HEK293 (cell line): Measurements from ENCODE around the gene MADD.

Experiments
- EGR2 ChIP-seq: fragments of 450-650 bp; formaldehyde crosslinking; IDR thresholded peaks from 2 replicates; pipeline ENCODE4 v1.5.1; 2016; ENCODE audit warnings: low read depth, missing biosample characterization, missing genetic modification characterization
- FEZF1 ChIP-seq: fragments of 450-650 bp; formaldehyde crosslinking; IDR thresholded peaks from 2 replicates; pipeline ENCODE4 v1.5.1; 2016; ENCODE audit warnings: missing biosample characterization, missing genetic modification characterization
- IKZF3 ChIP-seq: fragments of 450-650 bp; IDR thresholded peaks from 2 replicates; pipeline ENCODE4 v1.5.0; 2018; ENCODE audit warnings: missing biosample characterization, mild to moderate bottlenecking, missing genetic modification characterization, moderate library complexity
- SP3 ChIP-seq: fragments of 450-650 bp; formaldehyde crosslinking; IDR thresholded peaks from 2 replicates; pipeline ENCODE4 v1.5.1; 2016; ENCODE audit warnings: missing biosample characterization, missing genetic modification characterization
- WT1 ChIP-seq: fragments of 450-650 bp; formaldehyde crosslinking; IDR thresholded peaks from 2 replicates; pipeline ENCODE4 v1.5.1; 2016; ENCODE audit warnings: missing biosample characterization, missing genetic modification characterization
- ZBTB10 ChIP-seq: fragments of 450-650 bp; formaldehyde crosslinking; IDR thresholded peaks from 2 replicates; pipeline ENCODE4 v1.5.1; 2016; ENCODE audit warnings: missing biosample characterization, missing genetic modification characterization
- ZBTB26 ChIP-seq: fragments of 450-650 bp; formaldehyde crosslinking; optimal IDR thresholded peaks from 2 replicates; pipeline ENCODE3; 2016; ENCODE audit warnings: missing biosample characterization, mild to moderate bottlenecking, missing genetic modification characterization
- ZBTB44 ChIP-seq: fragments of 450-650 bp; IDR thresholded peaks from 2 replicates; pipeline ENCODE4 v1.5.1; 2018; ENCODE audit warnings: missing biosample characterization, mild to moderate bottlenecking, missing genetic modification characterization
- ZBTB8A ChIP-seq: fragments of 450-650 bp; formaldehyde crosslinking; IDR thresholded peaks from 2 replicates; pipeline ENCODE4 v1.5.1; 2016; ENCODE audit warnings: missing biosample characterization, missing genetic modification characterization
- ZFHX2 ChIP-seq: fragments of 450-650 bp; formaldehyde crosslinking; conservative IDR thresholded peaks from 2 replicates; pipeline ENCODE4 v1.5.1; 2016; ENCODE audit warnings: missing biosample characterization, missing genetic modification characterization
- ZIC2 ChIP-seq: fragments of 450-650 bp; formaldehyde crosslinking; IDR thresholded peaks from 2 replicates; pipeline ENCODE4 v1.5.1; 2016; ENCODE audit warnings: missing biosample characterization, missing genetic modification characterization
- ZNF133 ChIP-seq: fragments of 450-650 bp; formaldehyde crosslinking; IDR thresholded peaks from 2 replicates; pipeline ENCODE4 v1.5.1; 2016; ENCODE audit warnings: missing biosample characterization, missing genetic modification characterization
- ZNF174 ChIP-seq: fragments of 450-650 bp; formaldehyde crosslinking; IDR thresholded peaks from 2 replicates; pipeline ENCODE4 v1.5.0; 2017; ENCODE audit warnings: missing biosample characterization, mild to moderate bottlenecking, missing genetic modification characterization
- ZNF248 ChIP-seq: fragments of 450-650 bp; formaldehyde crosslinking; IDR thresholded peaks from 2 replicates; pipeline ENCODE4 v1.5.1; 2017; ENCODE audit warnings: missing biosample characterization, missing genetic modification characterization
- ZNF311 ChIP-seq: fragments of 450-650 bp; formaldehyde crosslinking; IDR thresholded peaks from 2 replicates; pipeline ENCODE4 v1.5.1; 2017; ENCODE audit warnings: missing biosample characterization, missing genetic modification characterization, borderline replicate concordance
- ZNF341 ChIP-seq: fragments of 450-650 bp; formaldehyde crosslinking; IDR thresholded peaks from 2 replicates; pipeline ENCODE4; 2016; ENCODE audit warnings: low read depth, missing biosample characterization, missing genetic modification characterization
- ZNF366 ChIP-seq: fragments of 450-650 bp; formaldehyde crosslinking; conservative IDR thresholded peaks from 2 replicates; pipeline ENCODE4 v1.5.1; 2016; ENCODE audit warnings: missing biosample characterization, missing genetic modification characterization
- ZNF37A ChIP-seq: fragments of 450-650 bp; IDR thresholded peaks from 2 replicates; pipeline ENCODE4 v1.5.1; 2018; ENCODE audit warnings: missing biosample characterization, missing genetic modification characterization
- ZNF394 ChIP-seq: fragments of 450-650 bp; formaldehyde crosslinking; IDR thresholded peaks from 2 replicates; pipeline ENCODE4 v1.5.1; 2016; ENCODE audit warnings: missing biosample characterization, missing genetic modification characterization, mild to moderate bottlenecking, moderate library complexity, borderline replicate concordance
- ZNF510 ChIP-seq: fragments of 450-650 bp; formaldehyde crosslinking; IDR thresholded peaks from 2 replicates; pipeline ENCODE4 v1.5.1; 2018; ENCODE audit warnings: mild to moderate bottlenecking, missing genetic modification characterization, missing biosample characterization; ENCODE audit not compliant: insufficient replicate concordance
- ZNF600 ChIP-seq: fragments of 450-650 bp; formaldehyde crosslinking; IDR thresholded peaks from 2 replicates; pipeline ENCODE4 v1.5.1; 2016; ENCODE audit warnings: missing biosample characterization, missing genetic modification characterization
- ZNF610 ChIP-seq: fragments of 450-650 bp; formaldehyde crosslinking; IDR thresholded peaks from 2 replicates; pipeline ENCODE4 v1.5.1; 2016; ENCODE audit warnings: missing biosample characterization, missing genetic modification characterization, borderline replicate concordance
- ZNF654 ChIP-seq: fragments of 450-650 bp; formaldehyde crosslinking; IDR thresholded peaks from 2 replicates; pipeline ENCODE4 v1.5.1; 2016; ENCODE audit warnings: low read depth, missing biosample characterization, missing genetic modification characterization
- ZNF701 ChIP-seq: fragments of 450-650 bp; formaldehyde crosslinking; IDR thresholded peaks from 2 replicates; pipeline ENCODE4 v1.5.1; 2016; ENCODE audit warnings: missing biosample characterization, missing genetic modification characterization
- ZNF791 ChIP-seq: fragments of 450-650 bp; formaldehyde crosslinking; IDR thresholded peaks from 2 replicates; pipeline ENCODE4 v1.5.1; 2016; ENCODE audit warnings: missing biosample characterization, missing genetic modification characterization
- TF ChIP-seq, protein P1 (sequence below): fragments of 450-650 bp; formaldehyde crosslinking; IDR thresholded peaks from 2 replicates; pipeline ENCODE4 v1.5.1; 2016; ENCODE audit warnings: missing biosample characterization, missing genetic modification characterization
- TF ChIP-seq, protein P2 (sequence below): fragments of 450-650 bp; formaldehyde crosslinking; IDR thresholded peaks from 2 replicates; pipeline ENCODE4 v1.5.1; 2017; ENCODE audit warnings: missing biosample characterization, missing genetic modification characterization
- TF ChIP-seq, protein P3 (sequence below): fragments of 450-650 bp; formaldehyde crosslinking; IDR thresholded peaks from 2 replicates; pipeline ENCODE4 v1.5.1; 2017; ENCODE audit warnings: missing biosample characterization, missing genetic modification characterization

MADD gene

GRCh38 chr11:47257517-47258316, 12.2 kb upstream of the MADD start, which contains the start of gene NR1H3 (continued):
- TF ChIP-seq ZBTB26 (tag by site-specific recombination) = no peak
- peak; percentile 19; the same call in 1 of the 2 replicates for TF ChIP-seq ZNF654 (tag by site-specific recombination)
- no peak for TF ChIP-seq ZNF366
- TF ChIP-seq WT1 = peak; percentile 51; the same call in 1 of the 2 replicates
- TF ChIP-seq ZNF394 (tag by site-specific recombination) = peak; percentile 72
- no peak for TF ChIP-seq FEZF1 (tag by site-specific recombination)
- TF ChIP-seq ZNF174 (tag by site-specific recombination) = no peak
- peak; percentile 58 for TF ChIP-seq ZFHX2
- TF ChIP-seq ZNF701 = no peak
- no peak for TF ChIP-seq ZBTB10
- peak; percentile 2 for TF ChIP-seq ZIC2
- no peak for TF ChIP-seq ZNF37A (tag by site-specific recombination)
- TF ChIP-seq, protein P1, sequence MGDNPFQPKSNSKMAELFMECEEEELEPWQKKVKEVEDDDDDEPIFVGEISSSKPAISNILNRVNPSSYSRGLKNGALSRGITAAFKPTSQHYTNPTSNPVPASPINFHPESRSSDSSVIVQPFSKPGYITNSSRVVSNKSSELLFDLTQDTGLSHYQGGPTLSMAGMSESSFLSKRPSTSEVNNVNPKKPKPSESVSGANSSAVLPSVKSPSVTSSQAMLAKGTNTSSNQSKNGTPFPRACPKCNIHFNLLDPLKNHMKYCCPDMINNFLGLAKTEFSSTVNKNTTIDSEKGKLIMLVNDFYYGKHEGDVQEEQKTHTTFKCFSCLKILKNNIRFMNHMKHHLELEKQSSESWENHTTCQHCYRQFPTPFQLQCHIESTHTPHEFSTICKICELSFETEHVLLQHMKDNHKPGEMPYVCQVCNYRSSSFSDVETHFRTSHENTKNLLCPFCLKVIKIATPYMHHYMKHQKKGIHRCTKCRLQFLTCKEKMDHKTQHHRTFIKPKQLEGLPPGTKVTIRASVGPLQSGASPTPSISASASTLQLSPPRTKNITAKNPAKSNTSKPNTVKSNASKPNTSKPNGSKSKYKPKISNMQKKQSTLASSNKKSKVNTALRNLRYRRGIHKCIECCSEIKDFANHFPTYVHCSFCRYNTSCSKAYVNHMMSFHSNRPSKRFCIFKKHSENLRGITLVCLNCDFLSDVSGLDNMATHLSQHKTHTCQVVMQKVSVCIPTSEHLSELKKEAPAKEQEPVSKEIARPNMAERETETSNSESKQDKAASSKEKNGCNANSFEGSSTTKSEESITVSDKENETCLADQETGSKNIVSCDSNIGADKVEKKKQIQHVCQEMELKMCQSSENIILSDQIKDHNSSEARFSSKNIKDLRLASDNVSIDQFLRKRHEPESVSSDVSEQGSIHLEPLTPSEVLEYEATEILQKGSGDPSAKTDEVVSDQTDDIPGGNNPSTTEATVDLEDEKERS (tag by site-specific recombination) = no peak
- TF ChIP-seq ZBTB44 (tag by site-specific recombination) = no peak
- no peak for TF ChIP-seq ZNF791 (tag by site-specific recombination)
- TF ChIP-seq, protein P2, sequence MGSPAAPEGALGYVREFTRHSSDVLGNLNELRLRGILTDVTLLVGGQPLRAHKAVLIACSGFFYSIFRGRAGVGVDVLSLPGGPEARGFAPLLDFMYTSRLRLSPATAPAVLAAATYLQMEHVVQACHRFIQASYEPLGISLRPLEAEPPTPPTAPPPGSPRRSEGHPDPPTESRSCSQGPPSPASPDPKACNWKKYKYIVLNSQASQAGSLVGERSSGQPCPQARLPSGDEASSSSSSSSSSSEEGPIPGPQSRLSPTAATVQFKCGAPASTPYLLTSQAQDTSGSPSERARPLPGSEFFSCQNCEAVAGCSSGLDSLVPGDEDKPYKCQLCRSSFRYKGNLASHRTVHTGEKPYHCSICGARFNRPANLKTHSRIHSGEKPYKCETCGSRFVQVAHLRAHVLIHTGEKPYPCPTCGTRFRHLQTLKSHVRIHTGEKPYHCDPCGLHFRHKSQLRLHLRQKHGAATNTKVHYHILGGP (tag by site-specific recombination) = no peak
- TF ChIP-seq ZNF510 (tag by site-specific recombination) = no peak
- TF ChIP-seq EGR2 = peak; percentile 56
- TF ChIP-seq IKZF3 (tag by site-specific recombination) = no peak
- no peak for TF ChIP-seq ZNF133 (tag by site-specific recombination)
- TF ChIP-seq, protein P3, sequence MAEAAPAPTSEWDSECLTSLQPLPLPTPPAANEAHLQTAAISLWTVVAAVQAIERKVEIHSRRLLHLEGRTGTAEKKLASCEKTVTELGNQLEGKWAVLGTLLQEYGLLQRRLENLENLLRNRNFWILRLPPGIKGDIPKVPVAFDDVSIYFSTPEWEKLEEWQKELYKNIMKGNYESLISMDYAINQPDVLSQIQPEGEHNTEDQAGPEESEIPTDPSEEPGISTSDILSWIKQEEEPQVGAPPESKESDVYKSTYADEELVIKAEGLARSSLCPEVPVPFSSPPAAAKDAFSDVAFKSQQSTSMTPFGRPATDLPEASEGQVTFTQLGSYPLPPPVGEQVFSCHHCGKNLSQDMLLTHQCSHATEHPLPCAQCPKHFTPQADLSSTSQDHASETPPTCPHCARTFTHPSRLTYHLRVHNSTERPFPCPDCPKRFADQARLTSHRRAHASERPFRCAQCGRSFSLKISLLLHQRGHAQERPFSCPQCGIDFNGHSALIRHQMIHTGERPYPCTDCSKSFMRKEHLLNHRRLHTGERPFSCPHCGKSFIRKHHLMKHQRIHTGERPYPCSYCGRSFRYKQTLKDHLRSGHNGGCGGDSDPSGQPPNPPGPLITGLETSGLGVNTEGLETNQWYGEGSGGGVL (tag by site-specific recombination) = peak; percentile 81; the same call in 1 of the 2 replicates
- peak; percentile 71 for TF ChIP-seq SP3 (tag by site-specific recombination)
- TF ChIP-seq ZNF341 (tag by site-specific recombination) = peak; percentile 83
- no peak for TF ChIP-seq ZNF311 (tag by site-specific recombination)
- no peak for TF ChIP-seq ZNF248 (tag by site-specific recombination)
- no peak for TF ChIP-seq ZNF610 (tag by site-specific recombination)
- no peak for TF ChIP-seq ZBTB8A (tag by site-specific recombination)
- peak; percentile 82 for TF ChIP-seq ZNF600 (tag by site-specific recombination)
